GM23338 (cell line): Measurements from ENCODE around the gene SLC12A3. TPM values are rescaled to one million over a fixed set of nuclear protein-coding genes. Genes with fewer than 3 reads are reported as not detected.

ENCODE experiments used
- ATAC-seq: fragments of 200-7000 bp; cut with Tn5 transposase; 3 replicates; pipeline ENCODE4 v1.9.1; 2020
- DNase-seq: peaks from one replicate; pipeline ENCODE4 v3.0.0-alpha.2; 2015; ENCODE audit warnings: low spot score
- H2AFZ ChIP-seq: fragments of 200-600 bp; sonication (generic); 2 replicates; pipeline ENCODE4 v1.8.0; 2016; ENCODE audit warnings: antibody characterized with exemption, mild to moderate bottlenecking, moderate library complexity
- H3F3A ChIP-seq: fragments of 200-600 bp; sonication (generic); replicated peaks from 2 replicates; pipeline ENCODE4 v1.8.0; 2017; ENCODE audit warnings: antibody characterized with exemption, mixed run types, low read depth
- H3K27ac ChIP-seq: fragments of 200-600 bp; sonication (generic); 2 replicates; pipeline ENCODE4 v1.6.1; 2016; ENCODE audit warnings: low read depth
- H3K27me3 ChIP-seq: fragments of 200-600 bp; sonication (generic); 2 replicates; pipeline ENCODE4 v1.8.0; 2016; ENCODE audit warnings: mild to moderate bottlenecking, mixed run types, moderate library complexity; ENCODE audit not compliant: insufficient read depth
- H3K36me3 ChIP-seq: fragments of 200-600 bp; sonication (generic); 2 replicates; pipeline ENCODE4 v1.8.0; 2016; ENCODE audit warnings: mild to moderate bottlenecking; ENCODE audit not compliant: insufficient read depth
- H3K4me1 ChIP-seq: fragments of 200-600 bp; sonication (generic); 2 replicates; pipeline ENCODE4 v1.8.0; 2016; ENCODE audit warnings: mild to moderate bottlenecking, moderate library complexity; ENCODE audit not compliant: insufficient read depth
- H3K4me2 ChIP-seq: fragments of 200-600 bp; sonication (generic); 2 replicates; pipeline ENCODE4 v1.7.1; 2017; ENCODE audit warnings: mixed run types
- H3K4me3 ChIP-seq: fragments of 200-600 bp; sonication (generic); 2 replicates; pipeline ENCODE4 v1.6.1; 2016; ENCODE audit warnings: mixed run types
- H3K79me2 ChIP-seq: fragments of 200-600 bp; sonication (generic); replicated peaks from 2 replicates; pipeline ENCODE4 v1.8.0; 2017; ENCODE audit warnings: mild to moderate bottlenecking; ENCODE audit not compliant: insufficient read depth
- H3K9me2 ChIP-seq: fragments of 200-600 bp; sonication (generic); 2 replicates; pipeline ENCODE4 v1.8.0; 2017; ENCODE audit not compliant: insufficient read depth
- H4K20me1 ChIP-seq: fragments of 200-600 bp; sonication (generic); replicated peaks from 2 replicates; pipeline ENCODE4 v1.8.0; 2017; ENCODE audit warnings: mild to moderate bottlenecking; ENCODE audit not compliant: insufficient read depth
- H3K27ac Mint-ChIP-seq: 2 replicates; pipeline ENCODE4 v1.8.0; 2020; ENCODE audit warnings: inconsistent platforms, mild to moderate bottlenecking, moderate library complexity, mixed read lengths
- H3K27me3 Mint-ChIP-seq: 3 replicates; pipeline ENCODE4 v1.8.0; 2022; ENCODE audit warnings: low read depth, mild to moderate bottlenecking, moderate library complexity, mixed read lengths, inconsistent platforms; ENCODE audit not compliant: insufficient read depth, poor library complexity
- H3K36me3 Mint-ChIP-seq: 3 replicates; pipeline ENCODE4 v1.8.0; 2021; ENCODE audit warnings: low read depth, mild to moderate bottlenecking, inconsistent platforms, moderate library complexity, mixed read lengths
- H3K4me1 Mint-ChIP-seq: 3 replicates; pipeline ENCODE4 v1.8.0; 2020; ENCODE audit warnings: mild to moderate bottlenecking, inconsistent platforms, mixed read lengths
- H3K4me3 Mint-ChIP-seq: 3 replicates; pipeline ENCODE4 v1.8.0; 2021; ENCODE audit warnings: moderate library complexity, mild to moderate bottlenecking, inconsistent platforms, mixed read lengths
- H3K9me3 Mint-ChIP-seq: 3 replicates; pipeline ENCODE4 v1.8.0; 2020; ENCODE audit warnings: moderate library complexity, mild to moderate bottlenecking, inconsistent platforms, mixed read lengths
- EZH2 ChIP-seq: fragments of 200-600 bp; sonication (generic); IDR thresholded peaks from one replicate; pipeline ENCODE4 v1.8.0; 2017; ENCODE audit warnings: antibody characterized with exemption, mild to moderate bottlenecking, low read depth; ENCODE audit not compliant: unreplicated experiment
- EZH2phosphoT487 ChIP-seq: fragments of 200-600 bp; sonication (generic); IDR thresholded peaks from one replicate; pipeline ENCODE4 v1.8.1; 2018; ENCODE audit warnings: antibody characterized with exemption; ENCODE audit not compliant: unreplicated experiment
- JUNB ChIP-seq: IDR thresholded peaks from one replicate; pipeline ENCODE4 v1.6.1; 2016; ENCODE audit warnings: antibody characterized with exemption; ENCODE audit not compliant: unreplicated experiment
- STAT1 ChIP-seq: IDR thresholded peaks from one replicate; pipeline ENCODE4 v1.6.1; 2016; ENCODE audit warnings: antibody characterized with exemption; ENCODE audit not compliant: unreplicated experiment
- ZNF114 ChIP-seq: fragments of 250-450 bp; sonication (Bioruptor Pico); IDR thresholded peaks from 2 replicates; pipeline ENCODE4 v1.5.0; 2020; ENCODE audit warnings: mild to moderate bottlenecking, moderate library complexity
- polyA plus RNA-seq: library from polyadenylated mRNA; unstranded; fragments of >200 nt; fragmentation: Nextera tagmentation; extraction: Ambion mirVana; gene quantifications from 2 replicates; pipeline ENCODE4 v1.2.1, GENCODE V29; 2016
- total RNA-seq: library from RNA; depleted of rRNA; stranded (reverse); fragments of >200 nt; shearing (Covaris generic); gene quantifications from 2 replicates; pipeline ENCODE4 v1.2.3, GENCODE V29; 2014
- TF ChIP-seq, protein P1 (sequence below), 2 experiments: fragments of 200-600 bp in 1 of 2; sonication (generic) in 1 of 2; conservative IDR thresholded peaks; 2 replicates each; pipeline versions ENCODE4 v1.5.1 to v1.6.1; 2016 to 2017; ENCODE audit warnings: antibody characterized with exemption in 2 of 2, low read depth in 2 of 2, mild to moderate bottlenecking in 2 of 2, moderate library complexity in 1 of 2
- TF ChIP-seq, protein P2 (sequence below): fragments of 250-450 bp; sonication (Bioruptor Pico); IDR thresholded peaks from 2 replicates; pipeline ENCODE4 v1.5.0; 2020; ENCODE audit warnings: mild to moderate bottlenecking, moderate library complexity

The SLC12A3 gene
- total and polyA plus RNA-seq, 2 experiments from 2014 or later = not detected

DNA sequence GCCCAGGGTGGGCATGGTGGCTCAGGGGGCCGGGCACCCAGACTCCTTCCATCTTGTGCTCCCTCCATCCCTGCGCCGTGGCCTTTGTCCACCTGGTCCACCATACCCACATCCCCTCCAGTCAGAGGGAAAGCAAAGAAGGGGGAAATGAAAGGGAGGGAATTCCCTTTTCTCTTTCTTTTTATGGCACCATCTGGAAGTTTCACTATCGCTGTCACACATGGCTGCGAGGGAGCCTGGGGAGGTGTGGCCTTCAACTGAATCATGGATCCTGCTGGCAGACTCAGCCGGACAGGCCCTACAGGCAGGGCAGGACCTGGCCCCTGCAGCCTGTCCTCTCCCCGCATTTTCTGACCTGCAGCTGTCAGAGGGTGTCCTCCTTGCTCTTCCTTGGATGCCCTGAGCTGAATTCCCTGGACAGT lies 6.2 kb downstream of the SLC12A3 start:
- Histone ChIP-seq H2AFZ (no peak overlapping the region), H3K9me2 (no peaks in the 10 kb centered on the region), H3K36me3 (no peaks in the 10 kb centered on the region), H3K27me3 (no peaks in the 10 kb centered on the region), H3K4me2 (no peak overlapping the region), H3F3A (no peaks in the 10 kb centered on the region), H3K4me1 (no peaks in the 10 kb centered on the region), H3K4me3 (no peak overlapping the region), H3K79me2 (no peaks in the 10 kb centered on the region), H3K27ac (no peak overlapping the region), H4K20me1 (no peaks in the 10 kb centered on the region)
- no peak for TF ChIP-seq ZNF114 (CRISPR knock-in tag)
- TF ChIP-seq STAT1 = no peak
- TF ChIP-seq, protein P1, sequence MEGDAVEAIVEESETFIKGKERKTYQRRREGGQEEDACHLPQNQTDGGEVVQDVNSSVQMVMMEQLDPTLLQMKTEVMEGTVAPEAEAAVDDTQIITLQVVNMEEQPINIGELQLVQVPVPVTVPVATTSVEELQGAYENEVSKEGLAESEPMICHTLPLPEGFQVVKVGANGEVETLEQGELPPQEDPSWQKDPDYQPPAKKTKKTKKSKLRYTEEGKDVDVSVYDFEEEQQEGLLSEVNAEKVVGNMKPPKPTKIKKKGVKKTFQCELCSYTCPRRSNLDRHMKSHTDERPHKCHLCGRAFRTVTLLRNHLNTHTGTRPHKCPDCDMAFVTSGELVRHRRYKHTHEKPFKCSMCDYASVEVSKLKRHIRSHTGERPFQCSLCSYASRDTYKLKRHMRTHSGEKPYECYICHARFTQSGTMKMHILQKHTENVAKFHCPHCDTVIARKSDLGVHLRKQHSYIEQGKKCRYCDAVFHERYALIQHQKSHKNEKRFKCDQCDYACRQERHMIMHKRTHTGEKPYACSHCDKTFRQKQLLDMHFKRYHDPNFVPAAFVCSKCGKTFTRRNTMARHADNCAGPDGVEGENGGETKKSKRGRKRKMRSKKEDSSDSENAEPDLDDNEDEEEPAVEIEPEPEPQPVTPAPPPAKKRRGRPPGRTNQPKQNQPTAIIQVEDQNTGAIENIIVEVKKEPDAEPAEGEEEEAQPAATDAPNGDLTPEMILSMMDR (conservative IDR thresholded peaks at IDR 0.05; ENCODE audit: low read depth in 2 of 2) = peak in 1 of 2 experiments; percentile 21; a peak in 1 of 4 replicates
- H3K4me3 Mint-ChIP-seq = no peak overlapping the region
- no peak overlapping the region for H3K27ac Mint-ChIP-seq
- H3K27me3 Mint-ChIP-seq = no peaks in the 10 kb centered on the region
- H3K4me1 Mint-ChIP-seq = no peaks in the 10 kb centered on the region; the same call in 1 of the 3 replicates
- no peaks in the 10 kb centered on the region for H3K9me3 Mint-ChIP-seq
- no peak for ATAC-seq
- H3K36me3 Mint-ChIP-seq = no peaks in the 10 kb centered on the region
- no peak for DNase-seq

DNA sequence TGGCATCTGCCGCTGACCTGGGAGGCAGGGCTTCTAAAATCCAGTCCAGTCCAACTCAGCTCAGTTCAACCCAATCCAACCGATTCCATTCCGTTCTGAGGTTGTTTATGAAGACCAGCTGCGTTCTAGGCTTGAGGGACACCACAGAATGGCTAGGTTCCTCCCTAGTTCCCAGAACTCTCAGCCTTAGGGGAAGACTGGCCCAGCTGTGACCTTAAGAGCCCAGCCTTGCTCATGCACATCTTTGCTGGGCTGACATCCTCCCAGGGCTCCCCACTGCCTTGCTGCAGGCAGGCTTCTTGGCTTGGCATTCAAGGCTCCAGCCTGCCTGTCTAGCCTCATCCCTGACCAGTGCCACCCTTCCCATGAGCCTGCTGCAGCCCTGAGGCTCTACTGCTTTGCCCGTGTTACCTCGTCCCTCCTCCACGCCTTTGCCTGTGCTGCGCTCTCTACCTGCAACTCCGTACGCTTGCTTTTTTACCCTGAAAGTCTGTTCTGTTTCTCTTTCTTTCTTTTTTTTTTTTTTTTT lies 7.9 kb downstream of the SLC12A3 start:
- Histone ChIP-seq H3K27ac (no peak overlapping the region), H3K4me3 (no peak overlapping the region), H2AFZ (no peak overlapping the region), H4K20me1 (no peaks in the 10 kb centered on the region), H3K27me3 (no peaks in the 10 kb centered on the region), H3K79me2 (no peaks in the 10 kb centered on the region), H3K9me2 (no peaks in the 10 kb centered on the region), H3K36me3 (no peaks in the 10 kb centered on the region), H3K4me2 (no peak overlapping the region), H3F3A (no peaks in the 10 kb centered on the region), H3K4me1 (no peaks in the 10 kb centered on the region)
- no peaks in the 10 kb centered on the region for H3K9me3 Mint-ChIP-seq
- DNase-seq (no peak), ATAC-seq (no peak)
- no peaks in the 10 kb centered on the region; the same call in 2 of the 3 replicates for H3K4me1 Mint-ChIP-seq
- no peaks in the 10 kb centered on the region for H3K36me3 Mint-ChIP-seq
- no peak overlapping the region for H3K4me3 Mint-ChIP-seq
- H3K27ac Mint-ChIP-seq = no peak overlapping the region
- no peaks in the 10 kb centered on the region for H3K27me3 Mint-ChIP-seq
- TF ChIP-seq STAT1 (no peak), JUNB (no peak), EZH2 (no peak), EZH2phosphoT487 (no peak)
- TF ChIP-seq, protein P1 (conservative IDR thresholded peaks at IDR 0.05; ENCODE audit: low read depth in 2 of 2) = no peak
- TF ChIP-seq, protein P2, sequence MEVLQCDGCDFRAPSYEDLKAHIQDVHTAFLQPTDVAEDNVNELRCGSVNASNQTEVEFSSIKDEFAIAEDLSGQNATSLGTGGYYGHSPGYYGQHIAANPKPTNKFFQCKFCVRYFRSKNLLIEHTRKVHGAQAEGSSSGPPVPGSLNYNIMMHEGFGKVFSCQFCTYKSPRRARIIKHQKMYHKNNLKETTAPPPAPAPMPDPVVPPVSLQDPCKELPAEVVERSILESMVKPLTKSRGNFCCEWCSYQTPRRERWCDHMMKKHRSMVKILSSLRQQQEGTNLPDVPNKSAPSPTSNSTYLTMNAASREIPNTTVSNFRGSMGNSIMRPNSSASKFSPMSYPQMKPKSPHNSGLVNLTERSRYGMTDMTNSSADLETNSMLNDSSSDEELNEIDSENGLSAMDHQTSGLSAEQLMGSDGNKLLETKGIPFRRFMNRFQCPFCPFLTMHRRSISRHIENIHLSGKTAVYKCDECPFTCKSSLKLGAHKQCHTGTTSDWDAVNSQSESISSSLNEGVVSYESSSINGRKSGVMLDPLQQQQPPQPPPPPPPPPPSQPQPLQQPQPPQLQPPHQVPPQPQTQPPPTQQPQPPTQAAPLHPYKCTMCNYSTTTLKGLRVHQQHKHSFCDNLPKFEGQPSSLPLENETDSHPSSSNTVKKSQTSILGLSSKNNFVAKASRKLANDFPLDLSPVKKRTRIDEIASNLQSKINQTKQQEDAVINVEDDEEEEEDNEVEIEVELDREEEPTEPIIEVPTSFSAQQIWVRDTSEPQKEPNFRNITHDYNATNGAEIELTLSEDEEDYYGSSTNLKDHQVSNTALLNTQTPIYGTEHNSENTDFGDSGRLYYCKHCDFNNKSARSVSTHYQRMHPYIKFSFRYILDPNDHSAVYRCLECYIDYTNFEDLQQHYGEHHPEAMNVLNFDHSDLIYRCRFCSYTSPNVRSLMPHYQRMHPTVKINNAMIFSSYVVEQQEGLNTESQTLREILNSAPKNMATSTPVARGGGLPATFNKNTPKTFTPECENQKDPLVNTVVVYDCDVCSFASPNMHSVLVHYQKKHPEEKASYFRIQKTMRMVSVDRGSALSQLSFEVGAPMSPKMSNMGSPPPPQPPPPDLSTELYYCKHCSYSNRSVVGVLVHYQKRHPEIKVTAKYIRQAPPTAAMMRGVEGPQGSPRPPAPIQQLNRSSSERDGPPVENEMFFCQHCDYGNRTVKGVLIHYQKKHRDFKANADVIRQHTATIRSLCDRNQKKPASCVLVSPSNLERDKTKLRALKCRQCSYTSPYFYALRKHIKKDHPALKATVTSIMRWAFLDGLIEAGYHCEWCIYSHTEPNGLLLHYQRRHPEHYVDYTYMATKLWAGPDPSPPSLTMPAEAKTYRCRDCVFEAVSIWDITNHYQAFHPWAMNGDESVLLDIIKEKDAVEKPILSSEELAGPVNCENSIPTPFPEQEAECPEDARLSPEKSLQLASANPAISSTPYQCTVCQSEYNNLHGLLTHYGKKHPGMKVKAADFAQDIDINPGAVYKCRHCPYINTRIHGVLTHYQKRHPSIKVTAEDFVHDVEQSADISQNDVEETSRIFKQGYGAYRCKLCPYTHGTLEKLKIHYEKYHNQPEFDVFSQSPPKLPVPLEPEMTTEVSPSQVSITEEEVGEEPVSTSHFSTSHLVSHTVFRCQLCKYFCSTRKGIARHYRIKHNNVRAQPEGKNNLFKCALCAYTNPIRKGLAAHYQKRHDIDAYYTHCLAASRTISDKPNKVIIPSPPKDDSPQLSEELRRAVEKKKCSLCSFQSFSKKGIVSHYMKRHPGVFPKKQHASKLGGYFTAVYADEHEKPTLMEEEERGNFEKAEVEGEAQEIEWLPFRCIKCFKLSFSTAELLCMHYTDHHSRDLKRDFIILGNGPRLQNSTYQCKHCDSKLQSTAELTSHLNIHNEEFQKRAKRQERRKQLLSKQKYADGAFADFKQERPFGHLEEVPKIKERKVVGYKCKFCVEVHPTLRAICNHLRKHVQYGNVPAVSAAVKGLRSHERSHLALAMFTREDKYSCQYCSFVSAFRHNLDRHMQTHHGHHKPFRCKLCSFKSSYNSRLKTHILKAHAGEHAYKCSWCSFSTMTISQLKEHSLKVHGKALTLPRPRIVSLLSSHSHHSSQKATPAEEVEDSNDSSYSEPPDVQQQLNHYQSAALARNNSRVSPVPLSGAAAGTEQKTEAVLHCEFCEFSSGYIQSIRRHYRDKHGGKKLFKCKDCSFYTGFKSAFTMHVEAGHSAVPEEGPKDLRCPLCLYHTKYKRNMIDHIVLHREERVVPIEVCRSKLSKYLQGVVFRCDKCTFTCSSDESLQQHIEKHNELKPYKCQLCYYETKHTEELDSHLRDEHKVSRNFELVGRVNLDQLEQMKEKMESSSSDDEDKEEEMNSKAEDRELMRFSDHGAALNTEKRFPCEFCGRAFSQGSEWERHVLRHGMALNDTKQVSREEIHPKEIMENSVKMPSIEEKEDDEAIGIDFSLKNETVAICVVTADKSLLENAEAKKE (CRISPR knock-in tag) = no peak
